Epithelial cell of proximal tubule (primary cell): ENCODE results near the gene CEP128. TPM values are rescaled to one million over a fixed set of nuclear protein-coding genes. Genes with fewer than 3 reads are reported as not detected.

Source experiments
- DNase-seq: peaks from one replicate; pipeline ENCODE4 v3.0.0-alpha.2; 2011; ENCODE audit warnings: low read depth
- H3K4me3 ChIP-seq: 2 replicates; pipeline ENCODE4 v1.5.1; 2011; ENCODE audit warnings: low read depth, mild to moderate bottlenecking, low read length
- total RNA-seq: library from RNA; depleted of rRNA; stranded (reverse); fragments of >200 nt; gene quantifications from 2 replicates; pipeline ENCODE4 v1.2.3, GENCODE V29; 2015
- TF ChIP-seq, protein P1 (sequence below): conservative IDR thresholded peaks from 2 replicates; pipeline ENCODE4 v1.5.1; 2012; ENCODE audit warnings: low read depth, mild to moderate bottlenecking, low read length

The CEP128 gene
- total RNA-seq = 5.2 and 5.7 TPM in 2 replicates

- TF ChIP-seq, protein P1, sequence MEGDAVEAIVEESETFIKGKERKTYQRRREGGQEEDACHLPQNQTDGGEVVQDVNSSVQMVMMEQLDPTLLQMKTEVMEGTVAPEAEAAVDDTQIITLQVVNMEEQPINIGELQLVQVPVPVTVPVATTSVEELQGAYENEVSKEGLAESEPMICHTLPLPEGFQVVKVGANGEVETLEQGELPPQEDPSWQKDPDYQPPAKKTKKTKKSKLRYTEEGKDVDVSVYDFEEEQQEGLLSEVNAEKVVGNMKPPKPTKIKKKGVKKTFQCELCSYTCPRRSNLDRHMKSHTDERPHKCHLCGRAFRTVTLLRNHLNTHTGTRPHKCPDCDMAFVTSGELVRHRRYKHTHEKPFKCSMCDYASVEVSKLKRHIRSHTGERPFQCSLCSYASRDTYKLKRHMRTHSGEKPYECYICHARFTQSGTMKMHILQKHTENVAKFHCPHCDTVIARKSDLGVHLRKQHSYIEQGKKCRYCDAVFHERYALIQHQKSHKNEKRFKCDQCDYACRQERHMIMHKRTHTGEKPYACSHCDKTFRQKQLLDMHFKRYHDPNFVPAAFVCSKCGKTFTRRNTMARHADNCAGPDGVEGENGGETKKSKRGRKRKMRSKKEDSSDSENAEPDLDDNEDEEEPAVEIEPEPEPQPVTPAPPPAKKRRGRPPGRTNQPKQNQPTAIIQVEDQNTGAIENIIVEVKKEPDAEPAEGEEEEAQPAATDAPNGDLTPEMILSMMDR = no peak
- peak; percentile 85 for DNase-seq
- peak within 1 kb of the TSS; percentile 82 for H3K4me3 ChIP-seq
These were observed at the start of gene CEP128 for GRCh38 chr14:80941241-80942185. Gene CEP128 (minus strand): TSS chr14:80941738.

DNA sequence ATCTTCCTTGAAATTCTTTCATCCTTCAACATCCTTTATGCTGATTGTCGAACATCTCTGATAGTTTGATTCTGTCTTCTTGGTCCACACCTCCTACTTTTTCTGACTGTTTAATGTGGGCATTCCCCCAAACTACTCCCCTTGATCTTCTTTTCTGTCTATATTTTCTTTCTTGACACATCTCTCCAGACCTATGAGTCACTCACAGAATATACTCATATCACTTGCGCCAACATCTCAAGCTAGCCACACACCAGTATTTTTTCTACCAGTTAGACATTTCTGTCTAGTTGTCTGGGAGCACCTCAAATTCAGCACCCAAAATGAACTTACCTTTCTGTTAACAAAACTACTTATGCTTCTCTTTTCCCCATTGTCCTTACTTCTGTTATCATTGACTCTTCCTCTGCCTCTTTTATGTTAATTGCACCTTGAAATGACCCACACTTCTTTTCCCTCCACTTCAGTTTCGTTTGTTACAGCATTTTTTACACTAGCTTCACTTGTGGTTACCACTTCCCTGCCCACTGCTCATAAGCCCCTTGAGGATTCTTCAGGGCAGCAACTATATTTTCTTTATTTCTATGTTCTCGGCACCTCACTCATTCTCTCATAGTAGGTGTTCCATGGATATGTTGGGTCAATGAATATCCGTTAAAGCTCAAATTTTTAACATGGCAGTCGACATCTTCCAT is 47.3 kb upstream of the CEP128 start:
- TF ChIP-seq, protein P1 = no peak
- DNase-seq = no peak
- H3K4me3 ChIP-seq = no peak overlapping the region

- no peak for DNase-seq
- no peak overlapping the region for H3K4me3 ChIP-seq
- TF ChIP-seq, protein P1 = no peak
These were observed 46.7 kb upstream of the CEP128 start for GRCh38 chr14:80988192-80988591.

- no peak overlapping the region for H3K4me3 ChIP-seq
- TF ChIP-seq, protein P1 = peak; percentile 97
These were observed 45.9 kb upstream of the CEP128 start for GRCh38 chr14:80987235-80988032.

DNA sequence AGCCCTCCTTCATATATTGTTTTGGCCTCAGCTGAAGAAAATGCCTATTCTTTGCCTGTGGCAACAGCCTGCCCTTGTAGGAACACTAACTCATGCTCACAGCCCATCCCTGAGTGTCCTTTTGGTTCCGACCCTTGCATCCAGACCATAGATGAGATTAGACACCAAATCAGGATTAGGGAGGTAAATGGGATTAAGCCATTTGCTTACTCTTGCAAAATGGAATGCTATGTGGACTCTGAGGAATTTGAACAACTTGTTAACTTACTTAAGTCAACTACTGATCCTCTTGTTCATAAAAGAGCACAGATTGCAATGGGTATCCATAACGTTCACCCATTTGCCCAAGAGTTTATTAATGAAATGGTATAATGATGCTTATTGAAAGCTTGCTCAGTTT is 41.2 kb upstream of the CEP128 start:
- H3K4me3 ChIP-seq = no peak overlapping the region
- TF ChIP-seq, protein P1 = no peak
- no peak for DNase-seq

More at GRCh38 chr14:80987235-80988032, 45.9 kb upstream of the CEP128 start:
- DNase-seq = peak; percentile 65

GRCh38 chr14:80981673-80982072 is 40.1 kb upstream of the CEP128 start:
- no peak for DNase-seq
- TF ChIP-seq, protein P1 = no peak
- no peak overlapping the region for H3K4me3 ChIP-seq
